Neural cell (in vitro differentiated cells): ENCODE results near the gene MAGI1. TPM values are rescaled to one million over a fixed set of nuclear protein-coding genes. Genes with fewer than 3 reads are reported as not detected.

ENCODE experiments used
- H2AFZ ChIP-seq: fragments of 200-600, 300-800 bp; sonication (generic), shearing (Covaris generic); 2 replicates; pipeline ENCODE4 v1.6.0; 2014; ENCODE audit warnings: low read depth, mild to moderate bottlenecking, antibody characterized with exemption, low read length, moderate library complexity
- H3F3A ChIP-seq: fragments of 200-600 bp; shearing (Covaris generic); 2 replicates; pipeline ENCODE4 v1.6.1; 2016; ENCODE audit warnings: mild to moderate bottlenecking, moderate library complexity, mixed read lengths, antibody characterized with exemption, low read length; ENCODE audit not compliant: insufficient read depth, poor library complexity, severe bottlenecking
- H3K27ac ChIP-seq: fragments of 200-600, 300-800 bp; sonication (generic), shearing (Covaris generic); 2 replicates; pipeline ENCODE4 v1.5.1; 2014; ENCODE audit warnings: mild to moderate bottlenecking, low read length, moderate library complexity
- H3K27me3 ChIP-seq: fragments of 300-800, 200-600 bp; sonication (generic), shearing (Covaris generic); 2 replicates; pipeline ENCODE4 v1.6.0; 2014; ENCODE audit warnings: mild to moderate bottlenecking, low read depth, low read length, moderate library complexity; ENCODE audit not compliant: insufficient read depth
- H3K36me3 ChIP-seq: fragments of 300-800, 200-600 bp; sonication (generic), shearing (Covaris generic); 2 replicates; pipeline ENCODE4 v1.5.1; 2014; ENCODE audit warnings: mild to moderate bottlenecking, antibody characterized with exemption, low read length, moderate library complexity; ENCODE audit not compliant: insufficient read depth
- H3K4me2 ChIP-seq: fragments of 300-800, 200-600 bp; sonication (generic), shearing (Covaris generic); 2 replicates; pipeline ENCODE4 v1.6.0; 2014; ENCODE audit warnings: mild to moderate bottlenecking, low read length
- H3K4me3 ChIP-seq: fragments of 300-800, 200-600 bp; sonication (generic), shearing (Covaris generic); 2 replicates; pipeline ENCODE4 v1.5.1; 2014; ENCODE audit warnings: mild to moderate bottlenecking, low read length, moderate library complexity
- H3K79me2 ChIP-seq: fragments of 200-600 bp; shearing (Covaris generic); replicated peaks from 2 replicates; pipeline ENCODE4 v1.6.0; 2014; ENCODE audit warnings: mild to moderate bottlenecking, low read length, moderate library complexity; ENCODE audit not compliant: insufficient read depth
- H3K9ac ChIP-seq: fragments of 300-800, 200-600 bp; sonication (generic), shearing (Covaris generic); 2 replicates; pipeline ENCODE4 v1.6.1; 2016; ENCODE audit warnings: mild to moderate bottlenecking, low read length, mixed read lengths
- H3K9me2 ChIP-seq: fragments of 200-600 bp; shearing (Covaris generic); 2 replicates; pipeline ENCODE4 v1.6.1; 2016; ENCODE audit warnings: mild to moderate bottlenecking, low read length, mixed read lengths; ENCODE audit not compliant: insufficient read depth
- H3K9me3 ChIP-seq: fragments of 200-600, 300-800 bp; sonication (generic), shearing (Covaris generic); 2 replicates; pipeline ENCODE4 v1.6.1; 2016; ENCODE audit warnings: mild to moderate bottlenecking, mixed run types, low read length, moderate library complexity, mixed read lengths
- H4K20me1 ChIP-seq: fragments of 200-600 bp; shearing (Covaris generic); 2 replicates; pipeline ENCODE4 v1.6.1; 2016; ENCODE audit warnings: mild to moderate bottlenecking, mixed run types; ENCODE audit not compliant: insufficient read depth
- EP300 ChIP-seq: fragments of 450-650 bp; conservative IDR thresholded peaks from 2 replicates; pipeline ENCODE4 v1.6.1; 2014; ENCODE audit warnings: antibody characterized with exemption, mild to moderate bottlenecking, moderate library complexity; ENCODE audit not compliant: poor library complexity, severe bottlenecking
- EZH2 ChIP-seq: fragments of 200-600, 300-800 bp; shearing (Covaris generic), sonication (generic); IDR thresholded peaks from 2 replicates; pipeline ENCODE4 v1.6.1; 2014; ENCODE audit warnings: antibody characterized with exemption, low read length, borderline replicate concordance, mild to moderate bottlenecking; ENCODE audit not compliant: insufficient read depth, poor library complexity, severe bottlenecking
- MXI1 ChIP-seq: fragments of 450-650 bp; conservative IDR thresholded peaks from 2 replicates; pipeline ENCODE4 v1.6.1; 2014; ENCODE audit warnings: antibody characterized with exemption, mild to moderate bottlenecking; ENCODE audit not compliant: poor library complexity, severe bottlenecking
- POLR2AphosphoS5 ChIP-seq: IDR thresholded peaks from 2 replicates; pipeline ENCODE4 v1.6.1; 2012
- RAD21 ChIP-seq: fragments of 450-650 bp; conservative IDR thresholded peaks from 2 replicates; pipeline ENCODE4 v1.6.1; 2014; ENCODE audit warnings: antibody characterized with exemption, mild to moderate bottlenecking, moderate library complexity
- SMC3 ChIP-seq: fragments of 450-650 bp; conservative IDR thresholded peaks from 2 replicates; pipeline ENCODE4 v1.6.1; 2014; ENCODE audit warnings: antibody characterized with exemption, mild to moderate bottlenecking, moderate library complexity; ENCODE audit not compliant: poor library complexity
- TAF1 ChIP-seq: IDR thresholded peaks from 2 replicates; pipeline ENCODE4 v1.6.1; 2012; ENCODE audit warnings: low read depth
- polyA plus RNA-seq: library from polyadenylated mRNA; depleted of rRNA; stranded (reverse); fragments of >200 nt; gene quantifications from 2 replicates; pipeline ENCODE4 v1.2.3, GENCODE V29; 2014
- TF ChIP-seq, protein P1 (sequence below): fragments of 450-650 bp; IDR thresholded peaks from 2 replicates; pipeline ENCODE4 v1.5.1; 2014; ENCODE audit warnings: antibody characterized with exemption, mild to moderate bottlenecking, moderate library complexity; ENCODE audit not compliant: poor library complexity, severe bottlenecking
- TF ChIP-seq, protein P2 (sequence below): IDR thresholded peaks from 2 replicates; pipeline ENCODE4 v1.6.1; 2012; ENCODE audit warnings: borderline replicate concordance

Gene MAGI1
- polyA plus RNA-seq, 1 donor from 2014 or later = 44.7 TPM

DNA sequence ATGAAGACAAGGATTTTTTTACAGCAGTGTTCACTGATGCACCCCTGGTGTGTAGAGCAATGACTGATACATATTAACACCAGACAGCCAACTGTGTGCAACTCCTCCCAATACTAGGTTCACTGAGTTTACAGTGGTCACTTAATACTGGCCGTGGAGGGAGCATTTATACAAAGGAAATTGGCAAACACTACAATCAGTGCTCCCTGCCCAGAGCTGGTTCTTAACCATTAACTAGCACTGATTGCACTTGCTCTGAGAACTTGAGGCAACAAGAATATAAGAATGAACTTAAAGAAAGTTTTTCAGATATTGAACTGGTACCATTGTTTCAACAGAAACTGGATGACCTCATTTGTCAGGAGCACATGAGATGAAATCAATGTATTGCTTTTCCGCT is 110.6 kb downstream of the MAGI1 start:
- H3K9me2 ChIP-seq = no peaks in the 10 kb centered on the region
- no peaks in the 10 kb centered on the region for H4K20me1 ChIP-seq
- TF ChIP-seq EP300 = no peak
- TF ChIP-seq, protein P1, sequence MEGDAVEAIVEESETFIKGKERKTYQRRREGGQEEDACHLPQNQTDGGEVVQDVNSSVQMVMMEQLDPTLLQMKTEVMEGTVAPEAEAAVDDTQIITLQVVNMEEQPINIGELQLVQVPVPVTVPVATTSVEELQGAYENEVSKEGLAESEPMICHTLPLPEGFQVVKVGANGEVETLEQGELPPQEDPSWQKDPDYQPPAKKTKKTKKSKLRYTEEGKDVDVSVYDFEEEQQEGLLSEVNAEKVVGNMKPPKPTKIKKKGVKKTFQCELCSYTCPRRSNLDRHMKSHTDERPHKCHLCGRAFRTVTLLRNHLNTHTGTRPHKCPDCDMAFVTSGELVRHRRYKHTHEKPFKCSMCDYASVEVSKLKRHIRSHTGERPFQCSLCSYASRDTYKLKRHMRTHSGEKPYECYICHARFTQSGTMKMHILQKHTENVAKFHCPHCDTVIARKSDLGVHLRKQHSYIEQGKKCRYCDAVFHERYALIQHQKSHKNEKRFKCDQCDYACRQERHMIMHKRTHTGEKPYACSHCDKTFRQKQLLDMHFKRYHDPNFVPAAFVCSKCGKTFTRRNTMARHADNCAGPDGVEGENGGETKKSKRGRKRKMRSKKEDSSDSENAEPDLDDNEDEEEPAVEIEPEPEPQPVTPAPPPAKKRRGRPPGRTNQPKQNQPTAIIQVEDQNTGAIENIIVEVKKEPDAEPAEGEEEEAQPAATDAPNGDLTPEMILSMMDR = no peak
- no peak for TF ChIP-seq RAD21
- TF ChIP-seq MXI1 = no peak
- TF ChIP-seq EZH2 = no peak
- TF ChIP-seq POLR2AphosphoS5 = no peak
- no peak for TF ChIP-seq SMC3
- H3K4me2 ChIP-seq = no peak overlapping the region
- no peaks in the 10 kb centered on the region for H3K9me3 ChIP-seq
- no peak overlapping the region for H3K9ac ChIP-seq
- no peak overlapping the region for H3K27ac ChIP-seq
- no peaks in the 10 kb centered on the region for H3K79me2 ChIP-seq
- H3K36me3 ChIP-seq = no peaks in the 10 kb centered on the region
- H3K27me3 ChIP-seq = no peaks in the 10 kb centered on the region
- no peak overlapping the region for H3K4me3 ChIP-seq
- no peaks in the 10 kb centered on the region for H3F3A ChIP-seq
- H2AFZ ChIP-seq = no peak overlapping the region

DNA sequence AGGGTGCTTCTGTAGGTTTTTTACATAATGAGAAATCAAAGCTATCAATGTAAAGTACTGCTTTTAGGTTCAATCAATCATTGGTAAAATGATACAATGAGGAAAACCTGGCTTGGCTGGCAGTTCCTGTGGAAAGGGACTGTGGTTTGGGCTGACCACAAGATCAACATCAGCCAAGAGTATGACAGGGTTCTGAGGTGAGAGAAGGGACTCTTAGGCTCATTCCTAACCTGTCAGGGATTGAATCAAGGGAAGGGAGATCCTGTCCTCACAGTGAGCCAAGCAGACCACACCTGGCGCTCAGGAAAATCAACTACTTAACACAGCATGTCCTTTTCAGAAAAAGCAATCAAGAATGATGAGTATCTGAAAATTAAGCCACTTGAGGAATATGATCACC is 111.1 kb downstream of the MAGI1 start:
- Histone ChIP-seq H3K9ac (no peak overlapping the region), H3K4me2 (no peak overlapping the region), H4K20me1 (no peaks in the 10 kb centered on the region), H3K4me3 (no peak overlapping the region), H3K36me3 (no peaks in the 10 kb centered on the region), H3K27ac (no peak overlapping the region), H3K27me3 (no peaks in the 10 kb centered on the region), H3K9me2 (no peaks in the 10 kb centered on the region), H2AFZ (no peak overlapping the region), H3F3A (no peaks in the 10 kb centered on the region), H3K79me2 (no peaks in the 10 kb centered on the region), H3K9me3 (no peaks in the 10 kb centered on the region)
- TF ChIP-seq, protein P1 = no peak
- no peak for TF ChIP-seq TAF1
- no peak for TF ChIP-seq SMC3
- TF ChIP-seq POLR2AphosphoS5 = no peak
- no peak for TF ChIP-seq EP300
- TF ChIP-seq EZH2 = no peak

DNA sequence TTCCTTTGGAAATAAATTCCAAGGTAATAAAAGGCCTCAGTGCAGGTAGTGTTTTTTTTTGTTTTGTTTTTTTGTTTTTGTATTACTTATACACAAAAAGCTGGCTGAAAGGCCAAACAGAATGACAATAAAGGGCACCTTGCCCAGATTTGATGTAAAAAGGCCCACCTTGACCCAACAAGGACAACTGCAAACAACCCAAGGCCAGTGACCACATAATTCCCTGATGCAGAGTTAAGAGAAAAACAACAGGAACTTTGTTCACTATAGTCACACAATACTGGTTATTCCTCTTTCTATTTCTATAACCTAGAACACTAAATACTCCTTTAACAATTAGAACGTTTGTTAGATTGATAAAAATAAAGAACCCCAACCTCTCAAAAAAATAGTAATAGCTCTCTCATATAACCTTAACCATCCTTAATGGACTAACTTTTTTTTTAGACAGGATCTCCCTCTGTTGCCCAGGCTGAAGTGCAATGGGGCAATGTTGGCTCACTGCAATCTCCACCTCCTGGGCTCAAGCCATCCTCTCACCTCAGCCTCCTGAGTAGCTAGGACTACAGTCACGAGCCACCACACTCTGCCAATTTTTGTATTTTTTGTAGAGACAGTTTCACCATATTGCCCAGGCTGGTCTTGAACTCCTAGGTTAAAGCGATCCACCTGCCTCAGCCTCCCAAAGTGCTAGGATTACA is 113.3 kb downstream of the MAGI1 start:
- no peaks in the 10 kb centered on the region for H4K20me1 ChIP-seq
- H3K9ac ChIP-seq = no peak overlapping the region
- H3K4me3 ChIP-seq = no peak overlapping the region
- no peaks in the 10 kb centered on the region for H3K9me2 ChIP-seq
- H3K36me3 ChIP-seq = no peaks in the 10 kb centered on the region
- TF ChIP-seq, protein P2, sequence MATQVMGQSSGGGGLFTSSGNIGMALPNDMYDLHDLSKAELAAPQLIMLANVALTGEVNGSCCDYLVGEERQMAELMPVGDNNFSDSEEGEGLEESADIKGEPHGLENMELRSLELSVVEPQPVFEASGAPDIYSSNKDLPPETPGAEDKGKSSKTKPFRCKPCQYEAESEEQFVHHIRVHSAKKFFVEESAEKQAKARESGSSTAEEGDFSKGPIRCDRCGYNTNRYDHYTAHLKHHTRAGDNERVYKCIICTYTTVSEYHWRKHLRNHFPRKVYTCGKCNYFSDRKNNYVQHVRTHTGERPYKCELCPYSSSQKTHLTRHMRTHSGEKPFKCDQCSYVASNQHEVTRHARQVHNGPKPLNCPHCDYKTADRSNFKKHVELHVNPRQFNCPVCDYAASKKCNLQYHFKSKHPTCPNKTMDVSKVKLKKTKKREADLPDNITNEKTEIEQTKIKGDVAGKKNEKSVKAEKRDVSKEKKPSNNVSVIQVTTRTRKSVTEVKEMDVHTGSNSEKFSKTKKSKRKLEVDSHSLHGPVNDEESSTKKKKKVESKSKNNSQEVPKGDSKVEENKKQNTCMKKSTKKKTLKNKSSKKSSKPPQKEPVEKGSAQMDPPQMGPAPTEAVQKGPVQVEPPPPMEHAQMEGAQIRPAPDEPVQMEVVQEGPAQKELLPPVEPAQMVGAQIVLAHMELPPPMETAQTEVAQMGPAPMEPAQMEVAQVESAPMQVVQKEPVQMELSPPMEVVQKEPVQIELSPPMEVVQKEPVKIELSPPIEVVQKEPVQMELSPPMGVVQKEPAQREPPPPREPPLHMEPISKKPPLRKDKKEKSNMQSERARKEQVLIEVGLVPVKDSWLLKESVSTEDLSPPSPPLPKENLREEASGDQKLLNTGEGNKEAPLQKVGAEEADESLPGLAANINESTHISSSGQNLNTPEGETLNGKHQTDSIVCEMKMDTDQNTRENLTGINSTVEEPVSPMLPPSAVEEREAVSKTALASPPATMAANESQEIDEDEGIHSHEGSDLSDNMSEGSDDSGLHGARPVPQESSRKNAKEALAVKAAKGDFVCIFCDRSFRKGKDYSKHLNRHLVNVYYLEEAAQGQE = no peak
- no peak for TF ChIP-seq EP300
- no peak for TF ChIP-seq SMC3
- no peak for TF ChIP-seq RAD21
- no peak for TF ChIP-seq TAF1
- TF ChIP-seq EZH2 = no peak
- no peak for TF ChIP-seq POLR2AphosphoS5
- no peak for TF ChIP-seq MXI1
- TF ChIP-seq, protein P1 = no peak
- H3K27me3 ChIP-seq = no peaks in the 10 kb centered on the region
- H3K79me2 ChIP-seq = no peaks in the 10 kb centered on the region
- no peak overlapping the region for H2AFZ ChIP-seq
- no peak overlapping the region for H3K27ac ChIP-seq
- H3K9me3 ChIP-seq = no peaks in the 10 kb centered on the region
- no peak overlapping the region for H3K4me2 ChIP-seq
- H3F3A ChIP-seq = no peaks in the 10 kb centered on the region
